Retinal pigment epithelial cell (primary cell): Measurements from ENCODE around the gene FRMD6.
A peak's percentile ranks its signal among the peaks of the same experiment; 100 is the strongest.

Experiments
- DNase-seq: peaks from one replicate; pipeline ENCODE4 v3.0.0-alpha.2; 2010; ENCODE audit warnings: low read depth
- H3K4me3 ChIP-seq: 2 replicates; pipeline ENCODE4 v1.5.1; 2011; ENCODE audit warnings: mild to moderate bottlenecking, low read length, control low read depth, moderate library complexity
- CTCF ChIP-seq: conservative IDR thresholded peaks from 2 replicates; pipeline ENCODE4 v1.5.1; 2011; ENCODE audit warnings: low read depth, low read length, control low read depth, inconsistent platforms

Gene FRMD6

DNA sequence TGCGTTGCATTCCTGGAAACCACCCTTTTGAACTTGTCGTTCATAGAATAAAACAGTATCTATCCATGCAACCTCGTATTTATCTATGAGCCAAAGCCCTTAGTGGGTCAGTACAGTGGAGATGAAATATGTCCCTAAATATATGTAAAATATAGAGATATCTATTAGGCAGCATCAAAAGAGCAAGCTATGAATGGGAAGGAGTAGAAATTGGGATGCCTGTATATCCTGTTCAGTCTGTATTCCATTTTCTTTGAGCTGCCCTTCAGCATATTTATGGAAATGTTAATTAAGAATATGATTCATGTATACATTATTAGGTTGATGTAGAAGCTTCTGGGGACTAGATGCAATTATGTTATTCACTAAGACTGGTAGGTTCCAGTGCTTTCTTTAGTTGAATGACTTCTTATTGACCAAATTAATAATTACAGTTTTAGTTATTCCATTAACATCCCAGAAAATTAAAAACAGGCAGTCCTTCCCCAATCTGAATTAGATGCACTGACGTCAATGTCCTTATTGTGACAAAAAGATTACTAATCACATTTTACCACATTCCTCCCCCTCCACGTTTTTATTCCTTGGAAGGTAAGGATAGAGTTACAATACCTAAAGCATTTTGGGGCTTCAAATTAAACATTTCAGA, 11.9 kb upstream of the FRMD6 start:
- no peak overlapping the region for H3K4me3 ChIP-seq
- no peak for DNase-seq
- TF ChIP-seq CTCF: no peak

- no peak for DNase-seq
- TF ChIP-seq CTCF: no peak
- no peak overlapping the region for H3K4me3 ChIP-seq
Observed at GRCh38 chr14:51643140-51643539, 8.6 kb upstream of the FRMD6 start.

DNA sequence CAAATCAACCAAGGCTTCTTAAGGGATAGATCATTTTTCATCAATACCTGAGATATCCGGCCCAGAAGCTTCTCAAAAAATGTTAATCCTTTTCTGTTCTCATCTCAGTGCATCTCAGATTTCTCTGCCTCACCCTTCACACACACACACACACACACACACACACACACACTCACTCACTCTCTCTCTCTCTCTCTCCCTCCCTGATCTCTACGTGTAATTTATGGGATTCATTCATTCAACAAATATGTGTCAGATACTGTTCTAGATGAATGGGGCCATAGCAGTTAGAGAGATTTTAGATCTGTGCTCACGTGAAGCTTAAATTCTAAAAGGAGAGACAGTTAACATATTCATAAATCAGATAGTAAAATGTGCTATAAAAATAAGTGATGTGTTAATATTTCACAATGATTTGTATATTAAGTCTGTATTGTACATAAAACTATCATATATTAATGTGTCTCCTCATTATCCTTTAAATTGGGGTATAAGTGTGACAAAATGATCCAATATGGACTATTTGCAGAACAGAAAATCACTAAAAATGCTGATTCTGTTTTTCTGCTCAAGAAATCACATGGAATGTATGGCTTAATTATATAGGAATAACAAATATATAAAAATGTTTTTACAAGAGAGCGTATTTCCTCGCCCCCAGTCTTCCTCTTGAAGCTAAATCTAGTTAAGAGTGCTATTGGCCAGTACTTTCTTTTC, 7.3 kb upstream of the FRMD6 start:
- no peak for TF ChIP-seq CTCF
- no peak for DNase-seq
- no peak overlapping the region for H3K4me3 ChIP-seq

DNA sequence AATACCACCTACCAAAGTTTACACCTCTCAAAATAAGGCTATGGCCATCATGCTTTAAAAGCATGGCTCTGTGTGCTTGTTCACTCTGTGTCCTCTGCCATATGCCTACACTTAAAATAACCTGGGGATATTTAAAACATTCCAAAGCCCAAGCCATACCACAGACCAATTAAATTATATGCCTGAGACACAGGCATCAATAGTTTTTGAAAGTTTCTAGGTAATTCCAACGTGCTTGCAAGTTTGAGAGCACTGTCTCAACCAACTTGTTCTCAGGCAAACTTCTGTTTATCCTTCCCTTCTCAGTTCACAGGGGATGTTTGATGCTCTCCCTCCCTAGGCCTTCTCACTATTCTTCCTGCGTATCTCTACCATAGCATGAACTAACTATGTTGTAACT, 3.4 kb upstream of the FRMD6 start:
- no peak for TF ChIP-seq CTCF
- no peak for DNase-seq
- H3K4me3 ChIP-seq: no peak overlapping the region

DNA sequence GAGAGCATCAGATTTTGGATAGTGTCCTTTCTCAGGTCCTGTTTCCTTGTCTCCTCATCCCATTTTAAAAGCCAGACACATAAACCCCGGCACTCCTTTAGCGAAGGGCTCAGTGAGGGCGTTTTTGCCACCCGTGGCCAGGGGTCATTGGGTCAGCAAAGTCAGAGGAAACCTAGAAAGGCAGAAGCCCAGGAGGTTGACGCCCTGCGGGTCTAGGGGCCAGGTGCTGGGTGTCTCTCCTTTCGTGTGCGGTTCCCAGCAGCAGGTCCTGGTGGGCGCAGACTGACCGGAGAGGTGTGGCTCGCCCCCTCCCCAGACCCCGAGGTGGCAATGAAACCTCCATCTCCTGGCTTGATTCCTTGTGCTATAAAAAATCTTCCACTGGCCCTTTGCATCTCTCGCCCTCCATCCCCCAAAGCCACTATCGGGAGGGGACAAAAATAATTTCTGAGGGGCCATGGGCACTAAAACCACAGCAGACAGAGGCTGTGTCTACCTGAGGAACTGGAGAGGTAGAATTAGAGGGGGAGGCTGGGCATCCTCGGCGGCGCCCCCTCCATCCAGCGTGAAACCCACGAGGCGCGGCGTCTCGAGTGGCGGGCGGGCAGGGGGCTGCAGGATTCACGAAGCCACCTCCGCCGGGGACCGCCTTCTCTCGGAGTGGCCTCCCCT, 858 bp upstream of the FRMD6 start:
- TF ChIP-seq CTCF: no peak
- peak overlapping the region; percentile 73 for H3K4me3 ChIP-seq
- DNase-seq: no peak

DNA sequence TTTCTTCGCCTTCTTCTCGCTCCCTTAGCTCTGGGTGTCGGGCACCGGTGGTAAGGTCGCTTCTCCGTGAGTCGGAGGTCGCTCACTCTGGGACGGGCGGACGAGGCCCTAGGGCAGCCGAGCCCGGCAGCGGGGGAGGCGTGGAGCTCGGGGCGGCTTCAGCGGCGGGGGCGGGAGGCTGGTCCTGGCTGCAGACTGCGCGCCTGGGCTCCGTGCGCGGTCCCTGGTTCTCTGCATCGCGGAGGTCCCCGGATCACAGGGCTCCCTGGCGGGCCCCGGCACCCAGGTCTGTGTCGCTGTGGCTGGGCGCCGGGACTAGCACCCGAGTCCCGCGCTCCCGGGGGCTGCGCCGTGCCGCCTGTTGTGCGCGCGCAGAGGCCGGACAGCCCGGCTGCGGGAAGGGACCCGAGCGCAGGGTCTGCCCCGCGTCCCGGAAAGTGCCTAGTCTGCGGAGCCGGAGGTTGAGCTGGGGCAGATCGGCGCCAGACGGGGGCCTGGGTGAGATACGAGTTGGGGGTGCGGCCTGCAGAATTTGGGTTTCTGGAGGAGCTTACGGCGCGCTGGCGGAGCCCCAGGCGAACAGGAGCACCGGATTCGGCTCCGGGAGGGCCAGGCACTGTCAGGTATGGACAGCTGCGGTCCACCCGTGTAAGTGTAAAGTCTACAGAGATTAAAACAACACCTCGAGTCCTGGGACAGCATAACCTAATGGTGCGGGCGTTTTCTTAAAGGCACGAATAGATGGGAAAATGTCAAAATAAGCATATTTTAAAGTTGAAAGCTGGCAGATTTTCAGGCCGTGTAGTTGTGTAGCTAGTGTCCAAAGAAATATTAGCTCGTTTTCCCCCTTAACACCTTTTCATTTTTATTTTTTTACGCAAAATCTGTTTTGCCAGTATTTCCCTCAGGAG, 713 bp downstream of the FRMD6 start:
- DNase-seq: no peak
- H3K4me3 ChIP-seq: peak overlapping the region; percentile 92
- TF ChIP-seq CTCF: no peak
